ENCODE measurements around the gene PSMD14. TPM values are rescaled to one million over a fixed set of nuclear protein-coding genes. Genes with fewer than 3 reads are reported as not detected.

PSMD14 gene
- total and polyA plus RNA-seq, 4 donors, result 28.8 to 60.5 (median 47.1) TPM

GRCh38 chr2:161417438-161418274 lies 109.4 kb downstream of the PSMD14 start:
- Histone ChIP-seq H3K9ac (ENCODE audit: insufficient read depth in 1 of 2, low read length in 2 of 2) (no peak overlapping the region), H3K27me3 (ENCODE audit: control insufficient read depth in 3 of 3, insufficient read depth in 3 of 3, low read length in 2 of 3) (peaks cover 11 to 95% (median 92%) of the 10 kb centered on the region in 3 donors), H3K4me3 (no peak overlapping the region), H3K4me1 (ENCODE audit: control insufficient read depth in 5 of 5, insufficient read depth in 5 of 5, low read length in 5 of 5) (peaks cover 0 to 46% (median 12%) of the 10 kb centered on the region in 5 donors), H3K9me3 (ENCODE audit: control insufficient read depth in 4 of 4, insufficient read depth in 3 of 4, low read length in 3 of 4) (peaks cover 0 to 12% (median 0%) of the 10 kb centered on the region in 4 donors), H3K27ac (ENCODE audit: low read depth in 1 of 2, low read length in 1 of 2) (no peak overlapping the region), H3K36me3 (ENCODE audit: control insufficient read depth in 4 of 4, insufficient read depth in 4 of 4, low read length in 4 of 4) (no peaks in the 10 kb centered on the region)
- 12 to 15% methylated on average over 21 of the region's 21 CpGs for WGBS, 2 donors
- ATAC-seq (ENCODE audit: insufficient read depth, low FRiP score), result no peak
- peak in 1 of 3 donors; percentile 15 for DNase-seq
- TF ChIP-seq, protein P1, sequence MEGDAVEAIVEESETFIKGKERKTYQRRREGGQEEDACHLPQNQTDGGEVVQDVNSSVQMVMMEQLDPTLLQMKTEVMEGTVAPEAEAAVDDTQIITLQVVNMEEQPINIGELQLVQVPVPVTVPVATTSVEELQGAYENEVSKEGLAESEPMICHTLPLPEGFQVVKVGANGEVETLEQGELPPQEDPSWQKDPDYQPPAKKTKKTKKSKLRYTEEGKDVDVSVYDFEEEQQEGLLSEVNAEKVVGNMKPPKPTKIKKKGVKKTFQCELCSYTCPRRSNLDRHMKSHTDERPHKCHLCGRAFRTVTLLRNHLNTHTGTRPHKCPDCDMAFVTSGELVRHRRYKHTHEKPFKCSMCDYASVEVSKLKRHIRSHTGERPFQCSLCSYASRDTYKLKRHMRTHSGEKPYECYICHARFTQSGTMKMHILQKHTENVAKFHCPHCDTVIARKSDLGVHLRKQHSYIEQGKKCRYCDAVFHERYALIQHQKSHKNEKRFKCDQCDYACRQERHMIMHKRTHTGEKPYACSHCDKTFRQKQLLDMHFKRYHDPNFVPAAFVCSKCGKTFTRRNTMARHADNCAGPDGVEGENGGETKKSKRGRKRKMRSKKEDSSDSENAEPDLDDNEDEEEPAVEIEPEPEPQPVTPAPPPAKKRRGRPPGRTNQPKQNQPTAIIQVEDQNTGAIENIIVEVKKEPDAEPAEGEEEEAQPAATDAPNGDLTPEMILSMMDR (IDR thresholded peaks at IDR 0.05; ENCODE audit: control extremely low read depth, extremely low read depth), result no peak

GRCh38 chr2:161418275-161418714 lies 110.1 kb downstream of the PSMD14 start:
- H3K9me3 ChIP-seq (ENCODE audit: control insufficient read depth in 4 of 4, insufficient read depth in 3 of 4, low read length in 3 of 4), result peaks cover 0 to 16% (median 0%) of the 10 kb centered on the region in 4 donors
- H3K27ac ChIP-seq (ENCODE audit: low read depth in 1 of 2, low read length in 1 of 2), result no peak overlapping the region
- H3K36me3 ChIP-seq (ENCODE audit: control insufficient read depth in 4 of 4, insufficient read depth in 4 of 4, low read length in 4 of 4), result no peaks in the 10 kb centered on the region
- H3K9ac ChIP-seq (ENCODE audit: insufficient read depth in 1 of 2, low read length in 2 of 2), result no peak overlapping the region
- TF ChIP-seq, protein P1 (IDR thresholded peaks at IDR 0.05; ENCODE audit: control extremely low read depth, extremely low read depth), result no peak
- peaks cover 18 to 94% (median 94%) of the 10 kb centered on the region in 3 donors for H3K27me3 ChIP-seq (ENCODE audit: control insufficient read depth in 3 of 3, insufficient read depth in 3 of 3, low read length in 2 of 3)
- peaks cover 0 to 47% (median 15%) of the 10 kb centered on the region in 5 donors for H3K4me1 ChIP-seq (ENCODE audit: control insufficient read depth in 5 of 5, insufficient read depth in 5 of 5, low read length in 5 of 5)
- WGBS, 2 donors, result 5 to 7% methylated on average over 15 of the region's 15 CpGs
- DNase-seq, result no peak
- ATAC-seq (ENCODE audit: insufficient read depth, low FRiP score), result no peak
- no peak overlapping the region for H3K4me3 ChIP-seq

DNA sequence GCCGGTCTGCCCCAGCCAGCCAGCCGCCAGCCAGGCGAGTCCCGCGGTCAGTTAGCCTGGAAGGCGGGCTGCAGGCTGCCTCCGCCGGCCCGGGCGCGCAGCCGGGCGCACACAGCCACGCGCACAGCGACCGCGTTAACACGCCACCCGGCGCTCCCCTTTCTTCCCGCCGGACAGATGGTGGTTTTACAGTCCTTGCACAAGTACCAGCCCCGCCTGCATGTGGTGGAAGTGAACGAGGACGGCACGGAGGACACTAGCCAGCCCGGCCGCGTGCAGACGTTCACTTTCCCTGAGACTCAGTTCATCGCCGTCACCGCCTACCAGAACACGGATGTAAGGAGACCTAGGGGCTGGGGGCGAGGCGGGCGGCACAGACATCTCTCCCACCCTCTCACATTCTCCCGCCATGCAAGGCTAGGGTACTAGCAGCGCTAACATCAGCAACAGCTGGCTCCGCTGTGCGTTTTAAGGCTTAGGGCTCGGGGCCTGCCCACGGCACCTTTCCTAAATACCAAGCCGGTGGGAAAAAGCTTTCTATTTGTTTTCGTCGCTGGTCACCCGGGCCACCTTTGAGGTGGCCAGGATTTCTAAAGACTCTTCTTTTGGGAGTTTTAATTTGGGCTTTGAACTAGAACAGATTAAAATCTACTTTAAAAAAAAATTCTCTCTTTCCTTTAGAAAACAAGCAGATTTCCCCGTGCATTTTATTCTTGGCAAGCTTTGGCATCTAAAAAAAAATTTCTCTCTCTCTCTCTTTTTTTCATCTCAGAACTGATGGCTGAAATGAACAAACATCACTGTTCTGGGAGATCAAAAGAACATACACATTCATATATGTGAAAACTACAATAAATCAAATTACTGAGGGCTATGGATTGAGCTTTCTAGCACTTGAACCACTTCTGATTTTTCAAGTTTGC lies 110.8 kb downstream of the PSMD14 start:
- peaks cover 22 to 89% (median 89%) of the 10 kb centered on the region in 3 donors for H3K27me3 ChIP-seq (ENCODE audit: control insufficient read depth in 3 of 3, insufficient read depth in 3 of 3, low read length in 2 of 3)
- H3K27ac ChIP-seq (ENCODE audit: low read depth in 1 of 2, low read length in 1 of 2), result no peak overlapping the region
- H3K9me3 ChIP-seq (ENCODE audit: control insufficient read depth in 4 of 4, insufficient read depth in 3 of 4, low read length in 3 of 4), result peaks cover 0 to 22% (median 0%) of the 10 kb centered on the region in 4 donors
- ATAC-seq (ENCODE audit: insufficient read depth, low FRiP score) (no peak), DNase-seq (peak; percentile 39 to 47 (median 46))
- no peak overlapping the region for H3K4me3 ChIP-seq
- H3K36me3 ChIP-seq (ENCODE audit: control insufficient read depth in 4 of 4, insufficient read depth in 4 of 4, low read length in 4 of 4), result no peaks in the 10 kb centered on the region
- H3K9ac ChIP-seq (ENCODE audit: insufficient read depth in 1 of 2, low read length in 2 of 2), result no peak overlapping the region
- WGBS, 2 donors, result 2 to 6% methylated on average over 46 to 49 of the region's 49 CpGs
- peaks cover 0 to 54% (median 19%) of the 10 kb centered on the region in 5 donors for H3K4me1 ChIP-seq (ENCODE audit: control insufficient read depth in 5 of 5, insufficient read depth in 5 of 5, low read length in 5 of 5)
- TF ChIP-seq, protein P1 (IDR thresholded peaks at IDR 0.05; ENCODE audit: control extremely low read depth, extremely low read depth), result no peak

Data from lung (tissue), 12 donors.